PFSK-1 (cell line): ENCODE results near the gene AASDH.

Experiments used
- FOXP2 ChIP-seq: optimal IDR thresholded peaks from 2 replicates; pipeline ENCODE3; 2011; ENCODE audit warnings: borderline replicate concordance, control low read depth, inconsistent platforms; ENCODE audit not compliant: insufficient read depth; ENCODE audit errors: extremely low read length, extremely low read depth
- POLR2AphosphoS5 ChIP-seq: IDR thresholded peaks from 2 replicates; pipeline ENCODE4 v1.6.1; 2012; ENCODE audit warnings: low read depth, mild to moderate bottlenecking, control low read depth, low read length, moderate library complexity
- SIN3A ChIP-seq: IDR thresholded peaks from 2 replicates; pipeline ENCODE4 v1.6.1; 2012; ENCODE audit warnings: mild to moderate bottlenecking, low read length, moderate library complexity, borderline replicate concordance; ENCODE audit not compliant: insufficient read depth
- TAF1 ChIP-seq: IDR thresholded peaks from 2 replicates; pipeline ENCODE4 v1.6.1; 2012; ENCODE audit warnings: low read length, control low read depth, borderline replicate concordance; ENCODE audit not compliant: insufficient read depth
- TF ChIP-seq, protein P1 (sequence below), 2 experiments: IDR thresholded peaks; 2 replicates each; pipeline versions ENCODE4 v1.6.1 to v1.8.0; 2011 to 2012; ENCODE audit warnings: low read depth in 2 of 2, low read length in 2 of 2, control low read depth in 1 of 2, inconsistent platforms in 1 of 2, mild to moderate bottlenecking in 1 of 2, moderate library complexity in 1 of 2; ENCODE audit not compliant: insufficient read depth in 1 of 2

Gene AASDH

DNA sequence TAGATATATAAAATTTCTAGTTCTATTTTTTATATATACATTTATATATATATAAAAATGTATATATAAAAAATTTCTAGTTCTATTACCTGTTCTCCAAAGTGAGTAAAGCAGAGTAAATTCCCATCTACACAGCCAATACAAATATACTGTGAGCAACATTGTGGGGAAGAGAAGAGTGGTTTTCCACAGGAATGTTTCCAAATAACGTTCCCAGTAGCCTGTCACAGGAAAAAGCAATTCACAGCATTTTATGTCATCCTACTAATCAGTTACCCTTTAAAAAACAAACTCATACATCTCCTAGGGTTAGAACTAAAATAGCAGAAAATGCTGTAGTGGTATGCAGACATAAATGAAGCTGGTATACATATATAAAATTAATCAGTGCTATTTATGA, 44.5 kb downstream of the AASDH start:
- TF ChIP-seq POLR2AphosphoS5: no peak
- TF ChIP-seq, protein P1, sequence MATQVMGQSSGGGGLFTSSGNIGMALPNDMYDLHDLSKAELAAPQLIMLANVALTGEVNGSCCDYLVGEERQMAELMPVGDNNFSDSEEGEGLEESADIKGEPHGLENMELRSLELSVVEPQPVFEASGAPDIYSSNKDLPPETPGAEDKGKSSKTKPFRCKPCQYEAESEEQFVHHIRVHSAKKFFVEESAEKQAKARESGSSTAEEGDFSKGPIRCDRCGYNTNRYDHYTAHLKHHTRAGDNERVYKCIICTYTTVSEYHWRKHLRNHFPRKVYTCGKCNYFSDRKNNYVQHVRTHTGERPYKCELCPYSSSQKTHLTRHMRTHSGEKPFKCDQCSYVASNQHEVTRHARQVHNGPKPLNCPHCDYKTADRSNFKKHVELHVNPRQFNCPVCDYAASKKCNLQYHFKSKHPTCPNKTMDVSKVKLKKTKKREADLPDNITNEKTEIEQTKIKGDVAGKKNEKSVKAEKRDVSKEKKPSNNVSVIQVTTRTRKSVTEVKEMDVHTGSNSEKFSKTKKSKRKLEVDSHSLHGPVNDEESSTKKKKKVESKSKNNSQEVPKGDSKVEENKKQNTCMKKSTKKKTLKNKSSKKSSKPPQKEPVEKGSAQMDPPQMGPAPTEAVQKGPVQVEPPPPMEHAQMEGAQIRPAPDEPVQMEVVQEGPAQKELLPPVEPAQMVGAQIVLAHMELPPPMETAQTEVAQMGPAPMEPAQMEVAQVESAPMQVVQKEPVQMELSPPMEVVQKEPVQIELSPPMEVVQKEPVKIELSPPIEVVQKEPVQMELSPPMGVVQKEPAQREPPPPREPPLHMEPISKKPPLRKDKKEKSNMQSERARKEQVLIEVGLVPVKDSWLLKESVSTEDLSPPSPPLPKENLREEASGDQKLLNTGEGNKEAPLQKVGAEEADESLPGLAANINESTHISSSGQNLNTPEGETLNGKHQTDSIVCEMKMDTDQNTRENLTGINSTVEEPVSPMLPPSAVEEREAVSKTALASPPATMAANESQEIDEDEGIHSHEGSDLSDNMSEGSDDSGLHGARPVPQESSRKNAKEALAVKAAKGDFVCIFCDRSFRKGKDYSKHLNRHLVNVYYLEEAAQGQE (IDR thresholded peaks at IDR 0.05; ENCODE audit: insufficient read depth in 1 of 2, low read depth in 2 of 2, low read length in 2 of 2): no peak
- no peak for TF ChIP-seq TAF1
- no peak for TF ChIP-seq FOXP2
- no peak for TF ChIP-seq SIN3A

GRCh38 chr4:56330691-56331090, 56.6 kb downstream of the AASDH start:
- no peak for TF ChIP-seq SIN3A
- no peak for TF ChIP-seq TAF1
- TF ChIP-seq, protein P1 (IDR thresholded peaks at IDR 0.05; ENCODE audit: insufficient read depth in 1 of 2, low read depth in 2 of 2, low read length in 2 of 2): no peak
- TF ChIP-seq FOXP2: no peak
- no peak for TF ChIP-seq POLR2AphosphoS5

DNA sequence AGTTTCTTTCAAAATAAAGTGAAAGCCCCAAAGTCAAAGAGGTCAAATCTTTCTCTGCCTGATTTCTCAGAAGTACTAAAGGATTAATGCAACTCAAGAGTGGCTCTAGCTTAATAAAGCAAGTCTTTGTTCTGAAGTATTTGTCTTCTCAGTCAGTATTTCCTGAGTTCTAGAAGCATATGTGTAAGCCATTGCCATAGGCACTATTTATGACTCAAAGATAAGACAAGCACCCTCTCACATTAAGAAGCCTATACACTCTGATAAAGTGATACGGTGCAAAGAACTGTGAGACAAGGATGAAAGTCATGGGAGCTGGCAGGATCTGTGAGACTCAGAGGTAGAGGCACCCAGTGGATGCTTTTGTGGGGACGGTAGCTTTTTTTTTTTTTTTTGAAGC, 60.9 kb downstream of the AASDH start:
- TF ChIP-seq SIN3A (no peak), TAF1 (no peak), FOXP2 (no peak), POLR2AphosphoS5 (no peak)
- TF ChIP-seq, protein P1 (IDR thresholded peaks at IDR 0.05; ENCODE audit: insufficient read depth in 1 of 2, low read depth in 2 of 2, low read length in 2 of 2): no peak

GRCh38 chr4:56324011-56324610, 63.2 kb downstream of the AASDH start:
- no peak for TF ChIP-seq FOXP2
- no peak for TF ChIP-seq TAF1
- no peak for TF ChIP-seq POLR2AphosphoS5
- TF ChIP-seq SIN3A: no peak
- TF ChIP-seq, protein P1 (IDR thresholded peaks at IDR 0.05; ENCODE audit: insufficient read depth in 1 of 2, low read depth in 2 of 2, low read length in 2 of 2): no peak
